Esophagus squamous epithelium (tissue), 5 donors: ENCODE results near the gene ZNF677. TPM values are rescaled to one million over a fixed set of nuclear protein-coding genes. Genes with fewer than 3 reads are reported as not detected.
"Not testable (repeated sequence)": the region's sequence is repeated elsewhere in the genome, so short reads cannot be mapped to it uniquely, and the experiment has no call there.

Experiments used
- DNase-seq: peaks from one replicate; lab custom pipeline; 2025; lab: John Stamatoyannopoulos, UW
- H3K27ac ChIP-seq, 4 donors: fragments of 200-600 bp; sonication (generic); one replicate each; pipeline ENCODE4 v1.5.1; 2016 to 2019; ENCODE audit warnings: mild to moderate bottlenecking in 1 of 4
- H3K27me3 ChIP-seq, 4 donors: fragments of 200-600 bp; sonication (generic); 1 replicate in 3 of 4; 2 replicates in 1 of 4; pipeline versions ENCODE4 v1.5.1 to v1.6.0; 2017 to 2021; ENCODE audit warnings: antibody characterized with exemption in 1 of 4
- H3K36me3 ChIP-seq, 3 donors: fragments of 200-600 bp; sonication (generic); one replicate each; pipeline ENCODE4 v1.5.1; 2016 to 2019
- H3K4me1 ChIP-seq, 3 donors: fragments of 200-600 bp; sonication (generic); one replicate each; pipeline ENCODE4 v1.5.1; 2017 to 2019
- H3K4me3 ChIP-seq, 4 donors: fragments of 200-600 bp; sonication (generic); 1 replicate in 3 of 4; 2 replicates in 1 of 4; pipeline ENCODE4 v1.5.1; 2016 to 2019; ENCODE audit warnings: mild to moderate bottlenecking in 2 of 4, moderate library complexity in 1 of 4
- H3K9me3 ChIP-seq, 3 donors: fragments of 200-600 bp; sonication (generic); one replicate each; pipeline ENCODE4 v1.5.1; 2016 to 2019
- POLR2A ChIP-seq, 4 donors: fragments of 450-650 bp; IDR thresholded peaks; one replicate each; pipeline ENCODE4 v1.6.1; 2017; ENCODE audit warnings: antibody characterized with exemption in 4 of 4, mild to moderate bottlenecking in 4 of 4, moderate library complexity in 3 of 4
- WGBS, 2 donors: methylation state at CpG; one replicate each; pipeline ENCODE4 v1.1.5; 2018; 5-methylcytosine and 5-hydroxymethylcytosine counted together
- intact Hi-C: fragments of 100-400 bp; cut with DNase I; formaldehyde crosslinking; loops from one replicate; pipeline ENCODE4 v1.15.0; 2022
- total RNA-seq, 4 donors: library from RNA; depleted of rRNA; stranded (reverse); fragments of >200 nt; gene quantifications; one replicate each; pipeline ENCODE4 v1.1.0, GENCODE V29; 2016
- TF ChIP-seq, protein P1 (sequence below), 6 experiments: fragments of 450-650 bp in 4 of 6; fragments of 200-600 bp in 2 of 6; sonication (generic) in 2 of 6; IDR thresholded peaks; one replicate each; pipeline ENCODE4 v1.5.1; 2016 to 2019; ENCODE audit warnings: antibody characterized with exemption in 6 of 6, mild to moderate bottlenecking in 4 of 6, moderate library complexity in 4 of 6
- donor health status: DM: yes; HTN: yes; CAD: no.

Gene ZNF677
- total RNA-seq, 4 donors from 2014 or later = 3.4 to 18.1 (median 3.6) TPM

DNA sequence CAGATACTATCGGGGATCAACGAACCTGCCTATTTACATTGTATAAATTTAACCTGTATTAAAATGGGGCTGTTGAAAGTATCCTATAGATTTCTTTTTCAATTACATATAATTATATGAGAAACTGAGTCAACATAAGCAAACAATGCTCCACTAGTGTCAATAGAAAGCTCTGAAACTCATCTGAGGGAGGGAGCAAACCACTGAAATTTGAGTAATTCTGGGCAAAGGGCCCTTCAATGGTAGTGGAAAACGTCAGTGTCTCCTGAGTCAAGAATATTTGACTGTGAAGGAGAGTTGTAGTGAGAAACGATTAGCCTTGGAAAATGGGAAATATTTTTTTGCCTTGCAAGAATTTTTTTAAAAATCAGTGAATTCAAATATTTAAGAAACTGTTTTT is 30.4 kb upstream of the ZNF677 start:
- TF ChIP-seq POLR2A (IDR thresholded peaks at IDR 0.05) = no peak
- TF ChIP-seq, protein P1, sequence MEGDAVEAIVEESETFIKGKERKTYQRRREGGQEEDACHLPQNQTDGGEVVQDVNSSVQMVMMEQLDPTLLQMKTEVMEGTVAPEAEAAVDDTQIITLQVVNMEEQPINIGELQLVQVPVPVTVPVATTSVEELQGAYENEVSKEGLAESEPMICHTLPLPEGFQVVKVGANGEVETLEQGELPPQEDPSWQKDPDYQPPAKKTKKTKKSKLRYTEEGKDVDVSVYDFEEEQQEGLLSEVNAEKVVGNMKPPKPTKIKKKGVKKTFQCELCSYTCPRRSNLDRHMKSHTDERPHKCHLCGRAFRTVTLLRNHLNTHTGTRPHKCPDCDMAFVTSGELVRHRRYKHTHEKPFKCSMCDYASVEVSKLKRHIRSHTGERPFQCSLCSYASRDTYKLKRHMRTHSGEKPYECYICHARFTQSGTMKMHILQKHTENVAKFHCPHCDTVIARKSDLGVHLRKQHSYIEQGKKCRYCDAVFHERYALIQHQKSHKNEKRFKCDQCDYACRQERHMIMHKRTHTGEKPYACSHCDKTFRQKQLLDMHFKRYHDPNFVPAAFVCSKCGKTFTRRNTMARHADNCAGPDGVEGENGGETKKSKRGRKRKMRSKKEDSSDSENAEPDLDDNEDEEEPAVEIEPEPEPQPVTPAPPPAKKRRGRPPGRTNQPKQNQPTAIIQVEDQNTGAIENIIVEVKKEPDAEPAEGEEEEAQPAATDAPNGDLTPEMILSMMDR (IDR thresholded peaks at IDR 0.05) = no peak
- no peak overlapping the region for H3K27ac ChIP-seq
- H3K4me1 ChIP-seq = no peaks in the 10 kb centered on the region
- H3K4me3 ChIP-seq = no peak overlapping the region
- no peak for DNase-seq
- intact Hi-C loops = no loop called here
- WGBS, 2 donors = 59 to 60% methylated on average over 4 of the region's 4 CpGs
- H3K27me3 ChIP-seq = no peaks in the 10 kb centered on the region
- no peaks in the 10 kb centered on the region for H3K36me3 ChIP-seq
- peaks cover 0 to 15% (median 0%) of the 10 kb centered on the region in 3 donors for H3K9me3 ChIP-seq

DNA sequence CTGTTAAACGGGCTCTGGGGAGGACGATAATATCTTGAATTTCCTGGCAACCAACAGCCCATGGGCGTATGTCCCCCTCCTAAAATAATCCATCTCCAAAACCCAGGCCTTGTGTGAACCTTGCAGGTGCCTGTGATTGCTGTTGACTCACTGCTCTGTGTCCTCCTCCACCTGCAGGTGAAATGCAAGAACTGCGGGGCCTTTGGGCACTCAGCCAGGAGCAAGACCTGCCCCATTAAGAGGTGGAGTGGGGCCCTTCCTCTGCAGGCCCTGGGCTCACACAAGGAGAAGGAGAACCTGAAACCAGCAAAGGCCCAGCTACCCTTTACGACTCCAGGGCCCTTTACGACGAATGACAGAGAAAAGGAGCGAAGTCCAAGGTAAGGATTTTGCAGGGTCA is 27.3 kb upstream of the ZNF677 start:
- H3K9me3 ChIP-seq = peaks cover 0 to 16% (median 0%) of the 10 kb centered on the region in 3 donors
- H3K4me3 ChIP-seq, H3K27me3 ChIP-seq, H3K36me3 ChIP-seq, intact Hi-C loops, H3K4me1 ChIP-seq, DNase-seq, H3K27ac ChIP-seq: not testable (repeated sequence)
- WGBS, 2 donors = no CpG with 5 or more reads among the region's 8 CpGs

DNA sequence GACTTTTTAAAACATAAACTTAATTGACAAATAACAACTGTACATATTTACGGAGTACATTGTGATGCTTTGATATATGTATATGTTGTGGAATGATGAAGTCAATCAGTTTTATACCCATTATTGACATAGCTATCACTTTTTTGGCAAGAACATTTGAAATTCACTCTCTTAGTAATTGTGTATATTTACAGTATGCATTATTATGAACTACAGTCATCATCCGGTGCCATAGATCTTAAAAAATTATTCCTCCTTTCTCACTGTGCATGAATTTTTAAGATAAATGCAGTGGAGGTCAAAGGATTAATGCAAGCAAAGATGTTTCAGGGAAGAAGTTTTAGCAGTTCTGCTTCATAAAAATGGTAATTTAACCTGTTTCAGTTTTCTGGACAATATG is 20.8 kb upstream of the ZNF677 start:
- 84 to 86% methylated on average over 2 of the region's 2 CpGs for WGBS, 2 donors
- intact Hi-C loops = no loop called here

DNA sequence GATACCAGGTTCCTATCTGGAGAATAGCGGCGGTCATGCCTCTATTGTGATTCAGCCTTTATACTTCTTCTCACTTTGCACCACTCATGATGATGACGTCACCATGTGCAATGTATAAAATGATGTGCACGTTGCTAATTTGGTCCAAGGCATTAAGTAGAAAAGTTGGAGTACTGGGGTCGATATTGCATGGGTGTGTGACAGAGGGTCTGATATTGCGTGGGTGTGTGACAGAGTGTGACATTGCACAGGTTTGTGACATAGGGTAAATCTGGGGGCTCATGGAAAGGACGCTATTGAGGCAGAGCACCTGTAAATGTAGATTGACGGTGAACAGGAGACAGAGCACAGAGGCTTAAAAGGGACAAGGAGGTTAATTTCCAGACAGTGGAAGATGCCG is 17.4 kb upstream of the ZNF677 start:
- 80 to 87% methylated on average over 9 of the region's 9 CpGs for WGBS, 2 donors
- intact Hi-C loops = no loop called here

More for the DNA sequence above, 20.8 kb upstream of the ZNF677 start:
- DNase-seq = no peak
- Histone ChIP-seq H3K27me3 (peaks cover 0 to 12% (median 0%) of the 10 kb centered on the region in 4 donors), H3K4me3 (no peak overlapping the region), H3K27ac (no peak overlapping the region), H3K9me3 (peaks cover 0 to 9% (median 0%) of the 10 kb centered on the region in 3 donors), H3K4me1 (no peaks in the 10 kb centered on the region), H3K36me3 (no peaks in the 10 kb centered on the region)
- TF ChIP-seq, protein P1 (IDR thresholded peaks at IDR 0.05) = no peak
- no peak for TF ChIP-seq POLR2A (IDR thresholded peaks at IDR 0.05)

DNA sequence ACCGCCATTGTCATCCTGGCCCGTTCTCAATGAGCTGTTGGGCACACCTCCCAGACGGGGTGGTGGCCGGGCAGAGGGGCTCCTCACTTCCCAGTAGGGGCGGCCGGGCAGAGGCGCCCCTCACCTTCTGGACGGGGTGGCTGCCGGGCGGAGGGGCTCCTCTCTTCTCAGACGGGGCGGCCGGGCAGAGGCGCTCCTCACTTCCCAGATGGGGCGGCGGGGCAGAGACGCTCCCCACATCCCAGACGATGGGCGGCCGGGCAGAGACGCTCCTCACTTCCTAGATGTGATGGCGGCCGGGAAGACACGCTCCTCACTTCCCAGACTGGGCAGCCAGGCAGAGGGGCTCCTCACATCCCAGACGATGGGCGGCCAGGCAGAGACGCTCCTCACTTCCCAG is 15.2 kb upstream of the ZNF677 start:
- WGBS, 2 donors = 67 to 100% methylated on average over 1 of the region's 27 CpGs
- DNase-seq, intact Hi-C loops: not testable (repeated sequence)

More for the DNA sequence above, 17.4 kb upstream of the ZNF677 start:
- H3K27ac ChIP-seq = no peak overlapping the region
- H3K4me1 ChIP-seq = no peaks in the 10 kb centered on the region
- no peaks in the 10 kb centered on the region for H3K9me3 ChIP-seq
- H3K4me3 ChIP-seq = no peak overlapping the region
- no peak for DNase-seq
- H3K27me3 ChIP-seq = peaks cover 0 to 5% (median 0%) of the 10 kb centered on the region in 4 donors
- H3K36me3 ChIP-seq = no peaks in the 10 kb centered on the region
- no peak for TF ChIP-seq POLR2A (IDR thresholded peaks at IDR 0.05)
- TF ChIP-seq, protein P1 (IDR thresholded peaks at IDR 0.05) = no peak

DNA sequence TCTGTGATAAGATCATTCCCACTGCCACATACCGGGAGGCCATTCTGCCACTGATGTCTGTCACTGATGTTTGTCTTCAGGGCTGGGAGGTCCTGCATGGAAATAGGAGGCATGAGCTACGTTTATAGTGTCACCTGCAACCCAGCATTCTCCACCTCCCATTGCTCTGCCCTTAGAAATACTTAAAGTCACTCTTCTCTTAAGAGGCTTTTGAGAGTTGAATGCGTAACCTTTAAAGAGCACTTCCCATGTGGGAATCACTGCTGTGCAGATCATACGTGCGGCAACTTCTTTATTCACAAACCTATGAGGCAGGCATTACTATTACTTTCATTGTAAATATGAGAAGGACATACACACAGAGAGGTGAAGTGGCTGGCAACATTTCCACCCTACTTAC is 12.9 kb upstream of the ZNF677 start, which contains the start of gene VN1R4:
Gene VN1R4, minus strand, starts transcription at position 101 of the 400 bp plus-strand sequence. Its CDS starts 58 bp downstream, at position 43.
- H3K9me3 ChIP-seq, H3K4me3 ChIP-seq, H3K4me1 ChIP-seq, DNase-seq, intact Hi-C loops, H3K27ac ChIP-seq, H3K36me3 ChIP-seq: not testable (repeated sequence)
- peaks cover 0 to 15% (median 0%) of the 10 kb centered on the region in 4 donors for H3K27me3 ChIP-seq
- 56 to 78% methylated on average over 1 to 3 of the region's 5 CpGs for WGBS, 2 donors

More for the DNA sequence above, 15.2 kb upstream of the ZNF677 start:
- not testable (repeated sequence) for H3K36me3 ChIP-seq, H3K4me1 ChIP-seq, H3K4me3 ChIP-seq, H3K27me3 ChIP-seq, H3K9me3 ChIP-seq, H3K27ac ChIP-seq

DNA sequence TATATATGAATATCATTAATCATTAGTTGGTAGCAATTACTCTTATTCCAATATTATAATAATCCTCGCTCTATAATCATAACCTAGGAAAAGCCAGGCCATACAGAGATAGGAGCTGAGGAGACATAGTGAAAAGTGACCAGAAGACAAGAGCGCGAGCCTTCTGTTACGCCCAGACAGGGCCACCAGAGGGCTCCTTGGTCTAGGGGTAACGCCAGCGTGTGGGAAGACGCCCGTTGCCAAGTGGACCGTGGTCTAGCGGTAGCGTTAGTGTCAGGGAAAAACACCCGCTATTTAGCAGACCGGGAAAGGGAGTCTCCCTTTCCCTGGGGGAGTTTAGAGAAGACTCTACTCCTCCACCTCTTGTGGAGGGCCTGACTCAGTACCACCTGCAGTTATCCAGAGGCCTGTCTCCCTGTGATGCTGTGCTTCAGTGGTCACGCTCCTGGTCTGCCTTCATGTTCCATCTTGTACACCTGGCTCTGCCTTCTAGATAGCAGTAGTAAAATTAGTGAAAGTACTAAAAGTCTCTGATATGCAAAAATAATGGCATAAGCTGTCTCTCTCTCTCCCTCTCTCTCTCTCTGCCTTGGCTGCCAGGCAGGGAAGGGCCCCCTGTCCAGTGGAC is 3.2 kb upstream of the ZNF677 start, which contains the start of gene VN1R2:
Gene VN1R2, plus strand, starts transcription at position 578 of the 628 bp plus-strand sequence. CDS start 84 bp downstream, outside the sequence.
- H3K4me3 ChIP-seq, H3K27ac ChIP-seq, intact Hi-C loops, H3K36me3 ChIP-seq, DNase-seq, H3K27me3 ChIP-seq: not testable (repeated sequence)
- WGBS, 2 donors = 56 to 57% methylated on average over 14 of the region's 14 CpGs
- Histone ChIP-seq H3K9me3 (peaks cover 0 to 38% (median 0%) of the 10 kb centered on the region in 3 donors), H3K4me1 (peaks cover 0 to 21% (median 5%) of the 10 kb centered on the region in 3 donors)
